OCI-LY7 (cell line): Measurements from ENCODE around the gene ACTRT2. TPM values are rescaled to one million over a fixed set of nuclear protein-coding genes. Genes with fewer than 3 reads are reported as not detected.

Source experiments
- BruUV-seq: library from RNA; stranded (reverse); fragments of 400-500 nt; replicated peaks from 2 replicates; lab custom pipeline; 2021; lab: Mats Ljungman, UMichigan
- CTCF ChIA-PET: fragments of 300-600 bp; sonication (Branson Sonifier 250); formaldehyde crosslinking; loops from one replicate; lab custom pipeline; 2022; ENCODE audit warnings: antibody characterized with exemption; ENCODE audit not compliant: unreplicated experiment; lab: Charles Lee
- POLR2A ChIA-PET: fragments of 300-600 bp; sonication (Branson Sonifier 250); formaldehyde crosslinking; loops from one replicate; lab custom pipeline; 2022; ENCODE audit warnings: antibody characterized with exemption; lab: Charles Lee
- DNase-seq: peaks from one replicate; pipeline ENCODE4 v3.0.0-alpha.2; 2015; ENCODE audit warnings: low spot score
- H2AFZ ChIP-seq: fragments of 200-600 bp; sonication (generic), shearing (Covaris generic); 2 replicates; pipeline ENCODE4 v1.6.1; 2014; ENCODE audit warnings: mild to moderate bottlenecking, antibody characterized with exemption, low read length, moderate library complexity
- H3K27ac ChIP-seq: fragments of 200-600 bp; sonication (generic); 2 replicates; pipeline ENCODE4 v1.5.1; 2014; ENCODE audit warnings: mixed run types, low read depth, mild to moderate bottlenecking, moderate library complexity, low read length, inconsistent platforms; ENCODE audit not compliant: poor library complexity, severe bottlenecking
- H3K36me3 ChIP-seq: fragments of 200-600 bp; sonication (generic); 2 replicates; pipeline ENCODE4 v1.6.1; 2014; ENCODE audit warnings: mild to moderate bottlenecking, antibody characterized with exemption, low read length, moderate library complexity, mixed read lengths; ENCODE audit not compliant: insufficient read depth
- H3K4me1 ChIP-seq: fragments of 200-600 bp; sonication (generic); 2 replicates; pipeline ENCODE4 v1.5.1; 2014; ENCODE audit warnings: mild to moderate bottlenecking, low read length; ENCODE audit not compliant: insufficient read depth, poor library complexity, severe bottlenecking
- H3K4me2 ChIP-seq: fragments of 200-600 bp; sonication (generic); 2 replicates; pipeline ENCODE4 v1.6.1; 2014; ENCODE audit warnings: mild to moderate bottlenecking, low read length
- H3K4me3 ChIP-seq: fragments of 200-600 bp; sonication (generic); 2 replicates; pipeline ENCODE4 v1.5.1; 2014; ENCODE audit warnings: mild to moderate bottlenecking, low read depth, low read length; ENCODE audit not compliant: poor library complexity, severe bottlenecking
- H3K79me2 ChIP-seq: fragments of 200-600 bp; sonication (generic); 2 replicates; pipeline ENCODE4 v1.6.1; 2016; ENCODE audit warnings: low read depth, mild to moderate bottlenecking, low read length, moderate library complexity, mixed read lengths; ENCODE audit not compliant: insufficient read depth
- H3K9me2 ChIP-seq: fragments of 200-600 bp; sonication (generic); 2 replicates; pipeline ENCODE4 v1.6.1; 2016; ENCODE audit warnings: mild to moderate bottlenecking, low read length, mixed read lengths; ENCODE audit not compliant: insufficient read depth
- H3K9me3 ChIP-seq: fragments of 200-600 bp; sonication (generic); 2 replicates; pipeline ENCODE4 v1.6.1; 2014; ENCODE audit warnings: mild to moderate bottlenecking, mixed run types, low read length, mixed read lengths
- H4K20me1 ChIP-seq: fragments of 200-600 bp; sonication (generic); 2 replicates; pipeline ENCODE4 v1.6.1; 2014; ENCODE audit warnings: mild to moderate bottlenecking, antibody characterized with exemption, low read length, moderate library complexity, mixed read lengths; ENCODE audit not compliant: insufficient read depth
- EZH2phosphoT487 ChIP-seq: fragments of 200-600 bp; sonication (generic); IDR thresholded peaks from 2 replicates; pipeline ENCODE4 v1.6.1; 2018; ENCODE audit warnings: low read depth, borderline replicate concordance, mild to moderate bottlenecking, mixed run types, antibody characterized with exemption, low read length, moderate library complexity, mixed read lengths
- intact Hi-C: fragments of 100-400 bp; cut with micrococcal nuclease; formaldehyde crosslinking; loops from one replicate; pipeline ENCODE4 v1.10.0; 2022; ENCODE audit not compliant: unreplicated experiment
- total RNA-seq, 2 experiments: library from RNA; depleted of rRNA in 1 of 2; stranded (reverse); fragments of >200 nt in 1 of 2; shearing (Covaris generic) in 1 of 2; gene quantifications; 2 replicates each; pipeline ENCODE4 v1.2.3, GENCODE V29; 2014 to 2022
- TF ChIP-seq, protein P1 (sequence below): fragments of 200-600 bp; sonication (generic); conservative IDR thresholded peaks from 2 replicates; pipeline ENCODE4 v1.5.1; 2014; ENCODE audit warnings: mild to moderate bottlenecking, antibody characterized with exemption, low read length, moderate library complexity, mixed read lengths

The ACTRT2 gene
- total RNA-seq, 2 experiments from 2014 or later = not detected

DNA sequence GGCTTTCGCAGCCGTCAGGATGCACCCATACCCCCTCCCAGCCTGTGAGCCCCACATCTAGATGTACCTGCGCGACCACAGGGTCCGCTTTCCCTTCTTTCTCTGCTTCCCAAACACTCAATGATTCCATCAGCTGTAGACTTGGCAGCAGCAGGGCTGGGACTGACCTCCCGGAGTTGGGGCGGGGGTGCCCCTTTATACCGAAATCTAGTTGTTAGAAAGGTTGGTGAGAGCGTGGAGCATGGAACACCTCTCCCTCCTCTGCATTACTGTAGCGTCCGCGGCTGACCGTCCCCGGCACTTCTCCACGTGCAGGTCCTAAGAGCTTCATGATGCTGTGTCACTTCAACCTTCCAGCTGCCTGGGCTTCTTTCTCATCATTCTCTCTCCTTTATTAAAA, 21.1 kb upstream of the ACTRT2 start:
- no peak for DNase-seq
- no TSS peak for BruUV-seq
- ChIA-PET CTCF (no interaction called here), POLR2A (no interaction called here)
- no peak overlapping the region for H3K4me2 ChIP-seq
- H3K9me2 ChIP-seq = no peaks in the 10 kb centered on the region
- H3K27ac ChIP-seq = no peak overlapping the region
- H3K9me3 ChIP-seq = no peaks in the 10 kb centered on the region
- no peaks in the 10 kb centered on the region for H3K4me1 ChIP-seq
- no peak overlapping the region for H3K4me3 ChIP-seq
- intact Hi-C loops = no loop called here
- H2AFZ ChIP-seq = no peak overlapping the region
- TF ChIP-seq, protein P1, sequence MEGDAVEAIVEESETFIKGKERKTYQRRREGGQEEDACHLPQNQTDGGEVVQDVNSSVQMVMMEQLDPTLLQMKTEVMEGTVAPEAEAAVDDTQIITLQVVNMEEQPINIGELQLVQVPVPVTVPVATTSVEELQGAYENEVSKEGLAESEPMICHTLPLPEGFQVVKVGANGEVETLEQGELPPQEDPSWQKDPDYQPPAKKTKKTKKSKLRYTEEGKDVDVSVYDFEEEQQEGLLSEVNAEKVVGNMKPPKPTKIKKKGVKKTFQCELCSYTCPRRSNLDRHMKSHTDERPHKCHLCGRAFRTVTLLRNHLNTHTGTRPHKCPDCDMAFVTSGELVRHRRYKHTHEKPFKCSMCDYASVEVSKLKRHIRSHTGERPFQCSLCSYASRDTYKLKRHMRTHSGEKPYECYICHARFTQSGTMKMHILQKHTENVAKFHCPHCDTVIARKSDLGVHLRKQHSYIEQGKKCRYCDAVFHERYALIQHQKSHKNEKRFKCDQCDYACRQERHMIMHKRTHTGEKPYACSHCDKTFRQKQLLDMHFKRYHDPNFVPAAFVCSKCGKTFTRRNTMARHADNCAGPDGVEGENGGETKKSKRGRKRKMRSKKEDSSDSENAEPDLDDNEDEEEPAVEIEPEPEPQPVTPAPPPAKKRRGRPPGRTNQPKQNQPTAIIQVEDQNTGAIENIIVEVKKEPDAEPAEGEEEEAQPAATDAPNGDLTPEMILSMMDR = no peak
- TF ChIP-seq EZH2phosphoT487 = no peak
- no peaks in the 10 kb centered on the region for H3K79me2 ChIP-seq
- no peaks in the 10 kb centered on the region for H4K20me1 ChIP-seq
- H3K36me3 ChIP-seq = no peaks in the 10 kb centered on the region

DNA sequence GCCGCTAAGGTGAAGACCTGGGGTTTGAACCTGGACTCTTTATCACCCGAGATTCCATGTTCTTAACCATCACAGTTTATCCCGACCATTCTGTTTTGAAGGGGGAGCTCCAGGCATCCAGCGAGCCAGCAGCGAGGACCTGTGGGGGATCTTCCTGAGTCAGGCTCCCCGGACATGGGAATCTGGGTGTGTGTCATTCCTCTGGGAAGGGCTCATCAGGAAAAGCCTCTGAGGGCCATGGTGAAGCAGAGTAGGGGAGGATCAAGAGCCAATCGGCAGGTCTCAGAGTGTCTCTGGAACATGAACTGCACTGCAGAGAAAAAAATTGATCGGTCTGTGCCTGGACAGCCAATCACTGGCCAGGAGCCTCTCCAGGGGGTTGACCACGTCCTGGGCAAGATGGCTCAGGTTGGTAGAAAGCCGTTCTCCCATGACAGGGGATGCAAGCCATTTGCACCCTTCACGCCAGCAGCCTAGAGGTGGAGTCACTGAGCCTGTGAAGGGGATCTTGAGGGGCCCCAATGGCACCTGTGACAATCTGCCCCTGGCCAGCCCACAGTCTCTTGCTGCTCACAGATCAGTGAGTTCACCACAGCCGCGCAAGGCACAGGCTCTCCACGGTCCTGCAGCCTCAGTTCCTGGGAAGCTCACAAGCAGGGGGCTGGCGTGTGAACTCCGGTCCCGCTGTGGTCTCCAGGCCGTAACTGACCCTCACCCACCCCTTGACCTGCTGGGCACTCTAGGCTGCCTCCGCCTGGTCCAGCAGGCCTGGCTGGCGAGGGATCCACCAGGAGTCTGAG, 20.4 kb upstream of the ACTRT2 start:
- no peak overlapping the region for H3K27ac ChIP-seq
- H3K79me2 ChIP-seq = no peaks in the 10 kb centered on the region
- DNase-seq = no peak
- H3K36me3 ChIP-seq = no peaks in the 10 kb centered on the region
- POLR2A ChIA-PET = no interaction called here
- CTCF ChIA-PET = no interaction called here
- H3K9me3 ChIP-seq = no peaks in the 10 kb centered on the region
- intact Hi-C loops = no loop called here
- no peaks in the 10 kb centered on the region for H4K20me1 ChIP-seq
- no peaks in the 10 kb centered on the region for H3K4me1 ChIP-seq
- H3K4me2 ChIP-seq = no peak overlapping the region
- H2AFZ ChIP-seq = no peak overlapping the region
- TF ChIP-seq, protein P1 = no peak
- TF ChIP-seq EZH2phosphoT487 = no peak
- no peaks in the 10 kb centered on the region for H3K9me2 ChIP-seq
- H3K4me3 ChIP-seq = no peak overlapping the region
- BruUV-seq = no TSS peak
